Activated CD4-positive, alpha-beta T cell treated with anti-CD3 and anti-CD28 coated beads for 36 hours (primary cell): Measurements from ENCODE around the gene COL8A2. TPM values are rescaled to one million over a fixed set of nuclear protein-coding genes. Genes with fewer than 3 reads are reported as not detected.
A peak's percentile ranks its signal among the peaks of the same experiment; 100 is the strongest.

Source experiments
- ATAC-seq: fragments of 200-7000 bp; cut with Tn5 transposase; one replicate; pipeline ENCODE4 v1.10.0; 2021; ENCODE audit warnings: mild to moderate bottlenecking, moderate library complexity
- CTCF ChIA-PET: fragments of 350-600 bp; sonication (Branson Sonifier 250); formaldehyde crosslinking; loops from one replicate; lab custom pipeline; 2021; ENCODE audit warnings: antibody characterized with exemption; lab: Charles Lee
- POLR2A ChIA-PET: fragments of 350-600 bp; sonication (Branson Sonifier 250); formaldehyde crosslinking; loops from one replicate; lab custom pipeline; 2021; ENCODE audit warnings: antibody characterized with exemption, inconsistent platforms; lab: Charles Lee
- DNase-seq: peaks from one replicate; pipeline ENCODE4 v3.0.0-alpha.2; 2020
- H3K27ac Mint-ChIP-seq: one replicate; pipeline ENCODE4 v1.8.0; 2021; ENCODE audit warnings: mixed read lengths
- H3K27me3 Mint-ChIP-seq: one replicate; pipeline ENCODE4 v1.8.0; 2021; ENCODE audit warnings: mixed read lengths
- H3K36me3 Mint-ChIP-seq: one replicate; pipeline ENCODE4 v1.8.0; 2021; ENCODE audit warnings: low read depth, mixed read lengths
- H3K4me1 Mint-ChIP-seq: one replicate; pipeline ENCODE4 v1.8.0; 2021; ENCODE audit warnings: mixed read lengths
- H3K4me3 Mint-ChIP-seq: one replicate; pipeline ENCODE4 v1.8.0; 2021; ENCODE audit warnings: mild to moderate bottlenecking, moderate library complexity, mixed read lengths
- H3K9me3 Mint-ChIP-seq: one replicate; pipeline ENCODE4 v1.8.0; 2021; ENCODE audit warnings: low read depth, mixed read lengths
- intact Hi-C, 2 experiments: fragments of 100-400 bp; cut with DNase I in 1 of 2; cut with micrococcal nuclease in 1 of 2; formaldehyde crosslinking; loops; one replicate each; pipeline versions ENCODE4 v1.14.2 to v1.15.1; 2022 to 2024; cut with DNase I, micrococcal nuclease
- total RNA-seq, 2 experiments: library from RNA; stranded (reverse); gene quantifications; one replicate each; pipeline ENCODE4 v1.2.3, GENCODE V29; 2021

Gene COL8A2
- total RNA-seq, result under 1 TPM; 0.05 TPM

GRCh38 chr1:36125129-36125991 is at the start of gene COL8A2:
TSS of gene COL8A2 (minus strand) at chr1:36125222. CDS start at chr1:36100242, 24,980 bp downstream.
- H3K36me3 Mint-ChIP-seq, result no peaks in the 10 kb centered on the region
- ChIA-PET CTCF (no interaction called here), POLR2A (no interaction called here)
- DNase-seq (no peak), ATAC-seq (no peak)
- peak within 1 kb of the TSS; percentile 15 for H3K4me3 Mint-ChIP-seq
- H3K27ac Mint-ChIP-seq, result no peak within 1 kb of the TSS
- peaks cover 20% of the 10 kb centered on the region for H3K4me1 Mint-ChIP-seq
- intact Hi-C loops, result no loop called here
- H3K27me3 Mint-ChIP-seq, result peaks cover 41% of the 10 kb centered on the region
- H3K9me3 Mint-ChIP-seq, result no peaks in the 10 kb centered on the region

DNA sequence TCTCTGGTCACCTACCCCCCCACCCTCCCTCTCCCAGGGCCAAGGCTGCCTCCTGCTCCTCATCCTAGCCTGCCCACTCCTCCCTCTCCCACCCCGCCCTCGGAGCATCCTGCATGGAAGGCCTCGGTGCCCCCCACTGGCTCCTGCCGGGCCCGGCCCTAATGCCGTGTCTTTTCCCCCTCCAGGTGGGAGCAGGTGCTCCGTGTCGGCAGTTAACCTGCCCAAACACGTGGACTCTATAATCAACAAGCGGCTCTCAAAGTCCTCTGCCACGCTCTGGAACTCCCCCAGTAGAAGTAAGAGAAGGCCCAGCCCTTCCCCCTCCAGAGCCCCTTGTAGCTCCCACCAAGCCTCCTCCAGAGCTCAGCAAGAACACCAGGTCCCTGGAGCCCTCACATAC is 49.7 kb upstream of the COL8A2 start:
- peaks cover 46% of the 10 kb centered on the region for H3K36me3 Mint-ChIP-seq
- DNase-seq, result no peak
- intact Hi-C loops, result no loop called here
- POLR2A ChIA-PET, result no interaction called here
- H3K4me1 Mint-ChIP-seq, result peaks cover 13% of the 10 kb centered on the region
- no peak overlapping the region for H3K27ac Mint-ChIP-seq
- CTCF ChIA-PET, result interaction anchor here (0.9 to 1.8 kb wide), 2 partner anchors 14 to 49 kb away, joined by 4 read pairs; partner anchors contain the start of gene THRAP3
- no peak overlapping the region for H3K4me3 Mint-ChIP-seq
- no peaks in the 10 kb centered on the region for H3K9me3 Mint-ChIP-seq
- H3K27me3 Mint-ChIP-seq, result no peaks in the 10 kb centered on the region
- ATAC-seq, result no peak

- Mint-ChIP-seq H3K4me3 (no peak overlapping the region), H3K27ac (peak overlapping the region; percentile 77), H3K36me3 (peaks cover 43% of the 10 kb centered on the region), H3K4me1 (peaks cover 18% of the 10 kb centered on the region), H3K9me3 (no peaks in the 10 kb centered on the region), H3K27me3 (no peaks in the 10 kb centered on the region)
- intact Hi-C loops, result no loop called here
- ChIA-PET CTCF (interaction anchor here (0.7 to 1.8 kb wide), 2 partner anchors 12 to 115 kb away, joined by 3 to 4 read pairs; no protein-coding TSS in a partner anchor), POLR2A (no interaction called here)
- ATAC-seq (peak; percentile 23), DNase-seq (no peak)
Observed at GRCh38 chr1:36172983-36173382, 48.0 kb upstream of the COL8A2 start.

- intact Hi-C loops, result no loop called here
- no peak overlapping the region for H3K4me3 Mint-ChIP-seq
- H3K27me3 Mint-ChIP-seq, result no peaks in the 10 kb centered on the region
- DNase-seq (no peak), ATAC-seq (no peak)
- peaks cover 24% of the 10 kb centered on the region for H3K4me1 Mint-ChIP-seq
- POLR2A ChIA-PET, result no interaction called here
- H3K27ac Mint-ChIP-seq, result peak overlapping the region; percentile 77
- H3K9me3 Mint-ChIP-seq, result no peaks in the 10 kb centered on the region
- H3K36me3 Mint-ChIP-seq, result peaks cover 41% of the 10 kb centered on the region
- CTCF ChIA-PET, result interaction anchor here (0.5 kb wide), 1 partner anchor 37 kb away, joined by 3 read pairs; no protein-coding TSS in a partner anchor
Observed at GRCh38 chr1:36172017-36172747, 47.2 kb upstream of the COL8A2 start.

- DNase-seq (no peak), ATAC-seq (no peak)
- peaks cover 35% of the 10 kb centered on the region for H3K4me1 Mint-ChIP-seq
- no peaks in the 10 kb centered on the region for H3K9me3 Mint-ChIP-seq
- H3K27ac Mint-ChIP-seq, result no peak overlapping the region
- POLR2A ChIA-PET, result interaction anchor here (0.5 kb wide), 1 partner anchor 259 kb away, joined by 12 read pairs; no protein-coding TSS in a partner anchor
- no peaks in the 10 kb centered on the region for H3K27me3 Mint-ChIP-seq
- H3K4me3 Mint-ChIP-seq, result no peak overlapping the region
- peaks cover 46% of the 10 kb centered on the region for H3K36me3 Mint-ChIP-seq
- CTCF ChIA-PET, result no interaction called here
- intact Hi-C loops, result no loop called here
Observed at GRCh38 chr1:36170643-36171412, 45.8 kb upstream of the COL8A2 start.

DNA sequence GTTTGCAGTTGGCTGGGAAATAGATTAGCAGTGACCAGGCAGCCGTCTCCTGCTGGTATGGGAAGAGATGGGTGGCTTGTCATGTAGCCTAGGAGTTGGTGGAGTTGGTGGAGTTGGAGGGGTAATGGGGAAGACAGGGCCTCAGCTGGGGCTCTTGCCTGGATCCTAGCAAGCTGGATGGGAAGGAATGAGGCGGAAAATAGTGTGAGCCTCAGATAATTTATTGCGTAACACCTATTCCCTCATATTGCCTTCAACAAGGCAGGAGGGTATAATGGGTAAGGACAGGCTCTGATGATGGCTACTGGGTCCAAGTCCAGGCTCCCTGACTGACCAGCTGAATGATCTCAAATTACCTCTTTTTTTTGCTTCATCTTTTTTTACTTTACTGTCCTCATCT is 43.5 kb upstream of the COL8A2 start:
- ChIA-PET CTCF (interaction anchor here (0.8 to 1.4 kb wide), 2 partner anchors 15 to 19 kb away, joined by 3 to 4 read pairs; partner anchors contain the start of gene TRAPPC3), POLR2A (no interaction called here)
- no peak for ATAC-seq
- no peak for DNase-seq
- intact Hi-C loops, result no loop called here
- Mint-ChIP-seq H3K27ac (peak overlapping the region; percentile 4), H3K36me3 (peaks cover 45% of the 10 kb centered on the region), H3K4me1 (peaks cover 41% of the 10 kb centered on the region), H3K4me3 (no peak overlapping the region), H3K9me3 (no peaks in the 10 kb centered on the region), H3K27me3 (no peaks in the 10 kb centered on the region)

DNA sequence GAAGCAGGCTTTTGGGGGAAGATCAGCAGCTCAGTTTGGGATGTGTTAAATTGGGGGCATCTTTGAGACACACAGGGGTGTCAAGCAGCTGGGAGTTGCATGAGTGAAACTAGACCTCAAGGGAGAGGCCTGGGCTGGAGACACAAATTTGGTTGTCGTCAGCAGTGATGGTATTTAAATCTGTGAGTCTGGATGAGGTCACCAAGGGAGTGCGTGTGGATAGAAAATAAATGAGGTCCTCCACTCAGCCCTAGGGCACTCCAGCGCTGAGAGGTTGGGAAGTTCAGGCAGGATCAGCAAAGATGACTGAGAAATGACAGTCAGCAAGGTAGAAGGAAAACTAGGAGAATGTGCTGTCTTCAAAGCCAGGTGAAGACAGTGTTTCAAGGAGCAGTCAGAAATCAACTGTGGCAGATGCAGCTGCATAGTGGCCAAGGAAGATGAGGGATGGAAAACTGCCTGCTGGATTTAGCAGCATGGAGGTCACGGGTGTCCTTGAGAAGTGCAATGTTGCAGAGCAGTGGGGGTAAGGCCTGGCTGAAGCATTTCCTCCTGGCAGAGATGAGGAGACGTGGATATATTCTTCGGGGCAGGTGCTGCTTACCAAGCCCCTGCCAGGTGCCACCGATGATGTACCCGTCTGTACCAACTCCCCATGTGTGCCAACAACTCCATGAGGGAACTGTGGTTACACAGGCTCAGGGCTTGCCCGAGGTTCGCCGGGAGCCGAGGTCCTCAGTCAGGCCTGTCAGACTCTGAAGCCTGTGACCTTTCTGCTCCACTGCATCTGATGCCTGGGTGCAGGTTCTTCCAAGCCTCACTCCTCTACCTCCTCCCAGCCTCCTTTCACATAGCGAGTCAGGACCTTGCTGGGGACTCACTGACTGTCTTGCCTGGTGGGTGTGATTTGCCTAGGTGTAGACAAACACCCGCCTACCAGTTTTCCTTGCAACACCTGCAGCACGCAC is 42.2 kb upstream of the COL8A2 start:
- CTCF ChIA-PET, result interaction anchor here (0.9 to 1.4 kb wide), 2 partner anchors 16 to 18 kb away, joined by 3 to 4 read pairs; partner anchors contain the start of gene TRAPPC3
- peaks cover 39% of the 10 kb centered on the region for H3K36me3 Mint-ChIP-seq

DNA sequence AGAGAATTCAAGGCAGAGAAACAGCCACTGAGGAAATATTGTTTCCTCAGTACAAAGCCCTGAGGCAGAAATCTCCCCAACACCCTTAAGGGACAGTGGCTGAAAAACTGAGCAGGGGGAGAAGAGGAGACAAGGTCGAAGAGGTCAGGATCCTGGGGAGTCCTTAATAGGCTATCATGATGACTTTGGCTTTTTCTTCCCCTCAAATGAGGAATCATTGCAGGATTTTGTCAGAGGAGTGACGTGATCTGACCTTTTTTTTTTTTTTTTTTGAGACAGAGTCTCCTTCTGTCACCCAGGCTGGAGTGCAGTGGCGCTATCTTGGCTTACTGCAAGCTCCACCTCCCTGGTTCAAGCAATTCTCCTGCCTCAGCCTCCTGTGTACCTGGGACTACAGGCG is 41.1 kb upstream of the COL8A2 start:
- peaks cover 51% of the 10 kb centered on the region for H3K4me1 Mint-ChIP-seq
- H3K4me3 Mint-ChIP-seq, result no peak overlapping the region
- no peaks in the 10 kb centered on the region for H3K9me3 Mint-ChIP-seq
- ChIA-PET POLR2A (no interaction called here), CTCF (interaction anchor here (0.5 to 0.9 kb wide), 2 partner anchors 17 to 53 kb away, joined by 3 read pairs; no protein-coding TSS in a partner anchor)
- intact Hi-C loops, result no loop called here
- ATAC-seq (no peak), DNase-seq (no peak)
- no peaks in the 10 kb centered on the region for H3K27me3 Mint-ChIP-seq
- H3K27ac Mint-ChIP-seq, result peak overlapping the region; percentile 77
- H3K36me3 Mint-ChIP-seq, result peaks cover 37% of the 10 kb centered on the region

More for the DNA sequence above, 42.2 kb upstream of the COL8A2 start:
- H3K27ac Mint-ChIP-seq, result peak overlapping the region; percentile 77
- H3K4me1 Mint-ChIP-seq, result peaks cover 45% of the 10 kb centered on the region
- no peaks in the 10 kb centered on the region for H3K27me3 Mint-ChIP-seq
- no peak overlapping the region for H3K4me3 Mint-ChIP-seq
- POLR2A ChIA-PET, result interaction anchor here (0.6 kb wide), 1 partner anchor 64 kb away, joined by 7 read pairs; no protein-coding TSS in a partner anchor
- ATAC-seq (no peak), DNase-seq (no peak)
- H3K9me3 Mint-ChIP-seq, result no peaks in the 10 kb centered on the region
- intact Hi-C loops, result no loop called here

DNA sequence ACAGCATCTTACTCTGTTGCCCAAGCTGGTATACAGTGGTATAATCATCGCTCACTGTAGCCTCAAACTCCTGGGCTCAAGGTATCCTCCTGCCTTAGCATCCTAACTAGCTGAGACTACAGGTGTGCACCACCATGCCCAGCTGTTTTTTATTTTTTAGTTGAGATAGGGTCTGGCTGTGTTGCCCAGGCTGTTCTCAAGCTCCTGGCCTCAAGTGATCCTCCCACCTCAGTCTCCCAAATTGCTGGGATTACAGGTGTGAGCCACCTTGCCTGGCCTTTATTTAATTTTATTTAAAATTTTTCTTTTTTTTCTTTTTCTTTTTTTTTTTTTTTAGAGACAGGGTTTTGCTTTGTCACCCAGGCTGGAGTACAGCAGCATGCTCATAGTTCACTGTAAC is 40.1 kb upstream of the COL8A2 start:
- Mint-ChIP-seq H3K27ac (peak overlapping the region; percentile 77), H3K27me3 (no peaks in the 10 kb centered on the region), H3K36me3 (peaks cover 39% of the 10 kb centered on the region), H3K4me3 (no peak overlapping the region), H3K9me3 (no peaks in the 10 kb centered on the region), H3K4me1 (peaks cover 57% of the 10 kb centered on the region)
- no peak for ATAC-seq
- POLR2A ChIA-PET, result interaction anchor here (1.5 kb wide), 1 partner anchor 15 kb away, joined by 3 read pairs; no protein-coding TSS in a partner anchor
- no peak for DNase-seq
- intact Hi-C loops, result no loop called here
- CTCF ChIA-PET, result interaction anchor here (0.8 kb wide), 1 partner anchor 16 kb away, joined by 5 read pairs; the partner anchor contains the start of gene TRAPPC3

DNA sequence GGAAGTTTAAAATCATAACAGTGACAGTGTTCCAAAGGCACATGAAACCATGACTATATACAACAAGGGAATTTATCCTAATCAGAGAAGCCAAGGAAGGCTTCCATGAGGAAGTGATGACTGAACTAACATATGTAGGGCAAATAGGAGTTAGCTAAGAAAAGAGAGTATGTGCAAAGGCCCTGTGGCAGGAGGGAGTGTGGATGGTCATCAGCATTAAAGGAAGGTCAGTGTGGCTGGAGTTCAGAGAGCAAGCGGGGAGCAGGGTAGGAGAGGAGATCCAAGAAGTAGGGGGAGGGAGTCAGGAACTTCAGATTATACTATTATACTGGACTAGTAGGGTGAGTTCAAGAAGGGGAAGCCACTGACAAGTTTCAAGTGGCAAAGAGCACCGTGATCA is 39.3 kb upstream of the COL8A2 start:
- H3K4me3 Mint-ChIP-seq, result no peak overlapping the region
- DNase-seq (no peak), ATAC-seq (no peak)
- H3K27ac Mint-ChIP-seq, result peak overlapping the region; percentile 77
- H3K36me3 Mint-ChIP-seq, result peaks cover 45% of the 10 kb centered on the region
- intact Hi-C loops, result no loop called here
- H3K4me1 Mint-ChIP-seq, result peaks cover 65% of the 10 kb centered on the region
- no peaks in the 10 kb centered on the region for H3K9me3 Mint-ChIP-seq
- ChIA-PET CTCF (interaction anchor here (0.6 to 5.8 kb wide), 5 partner anchors 13 to 205 kb away, joined by 3 to 65 read pairs (median 3); partner anchors contain the start of genes THRAP3 and TRAPPC3), POLR2A (interaction anchor here (1.5 kb wide), 1 partner anchor 14 kb away, joined by 3 read pairs; no protein-coding TSS in a partner anchor)
- H3K27me3 Mint-ChIP-seq, result no peaks in the 10 kb centered on the region
